DLD1 (cell line): ENCODE measurements around the gene PIN4.
"Not testable (repeated sequence)": the region's sequence is repeated elsewhere in the genome, so short reads cannot be mapped to it uniquely, and the experiment has no call there.

ENCODE experiments used
- in situ Hi-C: cut with HindIII; loops from 2 replicates; pipeline ENCODE4 v1.10.0; 2017; ENCODE audit warnings: low sequenced_read_pairs

PIN4 gene

GRCh38 chrX:72181178-72182125 is at the start of gene PIN4:
Gene PIN4 (plus strand): TSS chrX:72181757. CDS start chrX:72181786, 29 bp downstream.
- in situ Hi-C loops, result no loop called here

- in situ Hi-C loops, result no loop called here
Observed at GRCh38 chrX:72132456-72132855, 49.1 kb upstream of the PIN4 start.

- in situ Hi-C loops, result no loop called here
Observed at GRCh38 chrX:72133851-72134546, 47.6 kb upstream of the PIN4 start.

GRCh38 chrX:72137846-72138495 is 43.6 kb upstream of the PIN4 start:
- in situ Hi-C loops, result no loop called here

- in situ Hi-C loops, result no loop called here
Observed at GRCh38 chrX:72139538-72139937, 42.0 kb upstream of the PIN4 start.

GRCh38 chrX:72141372-72142004 is 40.1 kb upstream of the PIN4 start:
- in situ Hi-C loops, result no loop called here

GRCh38 chrX:72142094-72142793 is 39.3 kb upstream of the PIN4 start:
- in situ Hi-C loops, result no loop called here

GRCh38 chrX:72142794-72143608 is 38.6 kb upstream of the PIN4 start:
- in situ Hi-C loops, result no loop called here

GRCh38 chrX:72143609-72143907 is 38.0 kb upstream of the PIN4 start:
- in situ Hi-C loops, result no loop called here

GRCh38 chrX:72145181-72145580 is 36.4 kb upstream of the PIN4 start:
- in situ Hi-C loops, result no loop called here

GRCh38 chrX:72146527-72146926 is 35.0 kb upstream of the PIN4 start:
- in situ Hi-C loops, result no loop called here

GRCh38 chrX:72158773-72159172 is 22.8 kb upstream of the PIN4 start:
- in situ Hi-C loops, result no loop called here

- in situ Hi-C loops, result no loop called here
Observed at GRCh38 chrX:72159769-72160168, 21.8 kb upstream of the PIN4 start.

GRCh38 chrX:72165551-72165950 is 16.0 kb upstream of the PIN4 start:
- in situ Hi-C loops, result no loop called here

- in situ Hi-C loops, result no loop called here
Observed at GRCh38 chrX:72169008-72169728, 12.4 kb upstream of the PIN4 start.

GRCh38 chrX:72176289-72176688 is 5.3 kb upstream of the PIN4 start:
- in situ Hi-C loops, result not testable (repeated sequence)

- in situ Hi-C loops, result no loop called here
Observed at GRCh38 chrX:72176981-72177380, 4.6 kb upstream of the PIN4 start.

- in situ Hi-C loops, result no loop called here
Observed at GRCh38 chrX:72180539-72180938, 1.0 kb upstream of the PIN4 start.

GRCh38 chrX:72182924-72183323 is 1.4 kb downstream of the PIN4 start:
- in situ Hi-C loops, result no loop called here
